ENCODE data around the gene CHD5. TPM values are rescaled to one million over a fixed set of nuclear protein-coding genes. Genes with fewer than 3 reads are reported as not detected.

Gene CHD5
- total RNA-seq, 1 experiment from 2014 or later: 1.6 TPM

- no peaks in the 10 kb centered on the region for H3K36me3 Mint-ChIP-seq (ENCODE audit: insufficient read depth in 1 of 3, low read depth in 3 of 3)
- no peak overlapping the region for H2AK5ac ChIP-seq (ENCODE audit: insufficient read length, low read length)
- H3K18ac ChIP-seq (ENCODE audit: insufficient read length, low read depth, low read length): no peak overlapping the region
- no peaks in the 10 kb centered on the region for H3K4me1 ChIP-seq (ENCODE audit: insufficient read depth, low read length)
- 0 out of 4 replicates have a peak, but pooled peaks cover 0 to 4% of the 10 kb centered on the region in 2 experiments for H3K4me1 Mint-ChIP-seq
- H3K27me3 ChIP-seq (ENCODE audit: insufficient read depth, low read length): no peaks in the 10 kb centered on the region
- H3K14ac ChIP-seq (ENCODE audit: insufficient read depth, low read length): no peak overlapping the region
- H3K79me1 ChIP-seq (ENCODE audit: insufficient read depth, low read depth, low read length, poor library complexity, severe bottlenecking): no peaks in the 10 kb centered on the region
- peaks cover 24% of the 10 kb centered on the region for H3K27me3 Mint-ChIP-seq (ENCODE audit: low read depth)
- H2BK5ac ChIP-seq (ENCODE audit: insufficient read length, low read length): no peak overlapping the region
- no peak overlapping the region for H3K4me2 ChIP-seq (ENCODE audit: insufficient read depth, insufficient read length, low read length)
- no peak overlapping the region for H3T11ph ChIP-seq (ENCODE audit: low read length)
- H4K20me1 ChIP-seq (ENCODE audit: control insufficient read depth, insufficient read depth, insufficient read length): no peaks in the 10 kb centered on the region
- H2BK20ac ChIP-seq (ENCODE audit: low read depth, low read length, poor library complexity, severe bottlenecking): no peak overlapping the region
- no peak overlapping the region for H3K4me3 Mint-ChIP-seq
- TF ChIP-seq CTCF (conservative IDR thresholded peaks at IDR 0.05): no peak
- H3K9me3 Mint-ChIP-seq: peaks cover 9 to 12% of the 10 kb centered on the region in 2 experiments; a peak in 4 of 5 replicates
- no peak overlapping the region for H2BK15ac ChIP-seq (ENCODE audit: low read depth, low read length)
- H4K91ac ChIP-seq (ENCODE audit: insufficient read length, low read depth, low read length): no peak overlapping the region
- no peaks in the 10 kb centered on the region for H3K23me2 ChIP-seq (ENCODE audit: insufficient read length, low read depth, low read length, poor library complexity, severe bottlenecking)
- DNase-seq: no peak
- no peak overlapping the region for H4K5ac ChIP-seq (ENCODE audit: insufficient read length, low read depth, low read length)
- H3K56ac ChIP-seq (ENCODE audit: insufficient read length, low read depth, low read length): no peak overlapping the region
- no peak overlapping the region for H3K27ac ChIP-seq (ENCODE audit: insufficient read length, low read depth, low read length)
- H2AFZ ChIP-seq (ENCODE audit: low read length): no peak overlapping the region
- H2BK12ac ChIP-seq (ENCODE audit: insufficient read length, low read depth, low read length): no peak overlapping the region
- no peak overlapping the region for H2BK120ac ChIP-seq (ENCODE audit: low read depth, low read length, poor library complexity, severe bottlenecking)
- no peak overlapping the region; a peak in 1 of 7 replicates for H3K27ac Mint-ChIP-seq
- no peaks in the 10 kb centered on the region for H3K9me3 ChIP-seq (ENCODE audit: control insufficient read depth, low read depth, low read length)
- no peaks in the 10 kb centered on the region for H3K79me2 ChIP-seq (ENCODE audit: insufficient read depth, low read length)
- no CpG with 5 or more reads among the region's 13 CpGs for WGBS (ENCODE audit: extremely low coverage, insufficient read length, low lambda C conversion rate)
- no peak overlapping the region for H3K23ac ChIP-seq (ENCODE audit: insufficient read length, low read depth, low read length)
- H4K8ac ChIP-seq (replicated peaks; ENCODE audit: insufficient read length, low read depth, low read length): no peak overlapping the region
- no peak overlapping the region for H3K4ac ChIP-seq (ENCODE audit: low read depth, low read length)
- H3K9ac ChIP-seq (ENCODE audit: extremely low read depth, insufficient read length, low read length): no peak overlapping the region
Observed at GRCh38 chr1:6111991-6112689, 68.0 kb downstream of the CHD5 start.
